ENCODE measurements around the gene HRH3. TPM values are rescaled to one million over a fixed set of nuclear protein-coding genes. Genes with fewer than 3 reads are reported as not detected.

Gene HRH3
- total RNA-seq, 1 experiment from 2014 or later = not detected

GRCh38 chr20:62198496-62198895 is 21.6 kb downstream of the HRH3 start:
- Mint-ChIP-seq H3K4me3 (ENCODE audit: unreplicated experiment) (no peak overlapping the region), H3K4me1 (ENCODE audit: insufficient read depth, unreplicated experiment) (no peaks in the 10 kb centered on the region), H3K9me3 (ENCODE audit: unreplicated experiment) (no peaks in the 10 kb centered on the region), H3K36me3 (ENCODE audit: insufficient read depth, unreplicated experiment) (peaks cover 77% of the 10 kb centered on the region), H3K27me3 (ENCODE audit: insufficient read depth, unreplicated experiment) (no peaks in the 10 kb centered on the region), H3K27ac (ENCODE audit: low read depth, unreplicated experiment) (no peak overlapping the region)
- BruUV-seq (replicated peaks) = no TSS peak
- intact Hi-C loops (cut with micrococcal nuclease) = no loop called here
- no peak for TF ChIP-seq CTCF (IDR thresholded peaks at IDR 0.05; ENCODE audit: unreplicated experiment)
- no peak for DNase-seq (ENCODE audit: unreplicated experiment)
- POLR2A ChIA-PET = interaction anchor here (1.0 to 1.9 kb wide), 2 partner anchors 11 to 15 kb away, joined by 3 to 5 read pairs; no protein-coding TSS in a partner anchor
- CTCF ChIA-PET = interaction anchor here (1.4 kb wide), 1 partner anchor 10 kb away, joined by 10 read pairs; no protein-coding TSS in a partner anchor

- intact Hi-C loops (cut with micrococcal nuclease) = no loop called here
- no peaks in the 10 kb centered on the region for H3K9me3 Mint-ChIP-seq (ENCODE audit: unreplicated experiment)
- TF ChIP-seq CTCF (IDR thresholded peaks at IDR 0.05; ENCODE audit: unreplicated experiment) = no peak
- H3K4me1 Mint-ChIP-seq (ENCODE audit: insufficient read depth, unreplicated experiment) = no peaks in the 10 kb centered on the region
- no TSS peak for BruUV-seq (replicated peaks)
- ChIA-PET CTCF (no interaction called here), POLR2A (interaction anchor here (0.6 to 1.9 kb wide), 2 partner anchors 10 to 18 kb away, joined by 3 to 5 read pairs; no protein-coding TSS in a partner anchor)
- no peak overlapping the region for H3K4me3 Mint-ChIP-seq (ENCODE audit: unreplicated experiment)
- H3K36me3 Mint-ChIP-seq (ENCODE audit: insufficient read depth, unreplicated experiment) = peaks cover 77% of the 10 kb centered on the region
- H3K27ac Mint-ChIP-seq (ENCODE audit: low read depth, unreplicated experiment) = no peak overlapping the region
- DNase-seq (ENCODE audit: unreplicated experiment) = no peak
- H3K27me3 Mint-ChIP-seq (ENCODE audit: insufficient read depth, unreplicated experiment) = no peaks in the 10 kb centered on the region
These were observed 22.3 kb downstream of the HRH3 start for GRCh38 chr20:62197801-62198200.

- BruUV-seq (replicated peaks) = no TSS peak
- Mint-ChIP-seq H3K27ac (ENCODE audit: low read depth, unreplicated experiment) (no peak overlapping the region), H3K36me3 (ENCODE audit: insufficient read depth, unreplicated experiment) (peaks cover 74% of the 10 kb centered on the region), H3K9me3 (ENCODE audit: unreplicated experiment) (no peaks in the 10 kb centered on the region), H3K4me1 (ENCODE audit: insufficient read depth, unreplicated experiment) (no peaks in the 10 kb centered on the region), H3K4me3 (ENCODE audit: unreplicated experiment) (no peak overlapping the region), H3K27me3 (ENCODE audit: insufficient read depth, unreplicated experiment) (no peaks in the 10 kb centered on the region)
- intact Hi-C loops (cut with micrococcal nuclease) = no loop called here
- DNase-seq (ENCODE audit: unreplicated experiment) = no peak
- TF ChIP-seq CTCF (IDR thresholded peaks at IDR 0.05; ENCODE audit: unreplicated experiment) = no peak
- POLR2A ChIA-PET = interaction anchor here (0.6 to 1.9 kb wide), 2 partner anchors 9 to 18 kb away, joined by 3 to 5 read pairs; no protein-coding TSS in a partner anchor
- CTCF ChIA-PET = no interaction called here
These were observed 22.8 kb downstream of the HRH3 start for GRCh38 chr20:62197311-62197710.

- no peak for TF ChIP-seq CTCF (IDR thresholded peaks at IDR 0.05; ENCODE audit: unreplicated experiment)
- Mint-ChIP-seq H3K4me3 (ENCODE audit: unreplicated experiment) (no peak overlapping the region), H3K9me3 (ENCODE audit: unreplicated experiment) (no peaks in the 10 kb centered on the region), H3K27me3 (ENCODE audit: insufficient read depth, unreplicated experiment) (no peaks in the 10 kb centered on the region), H3K4me1 (ENCODE audit: insufficient read depth, unreplicated experiment) (no peaks in the 10 kb centered on the region), H3K27ac (ENCODE audit: low read depth, unreplicated experiment) (no peak overlapping the region), H3K36me3 (ENCODE audit: insufficient read depth, unreplicated experiment) (peaks cover 76% of the 10 kb centered on the region)
- CTCF ChIA-PET = interaction anchor here (1.1 kb wide), 1 partner anchor 13 kb away, joined by 6 read pairs; no protein-coding TSS in a partner anchor
- POLR2A ChIA-PET = no interaction called here
- BruUV-seq (replicated peaks) = no TSS peak
- intact Hi-C loops (cut with micrococcal nuclease) = no loop called here
- DNase-seq (ENCODE audit: unreplicated experiment) = no peak
These were observed 23.8 kb downstream of the HRH3 start for GRCh38 chr20:62196286-62196685.
